ENCODE results near the gene PGC. TPM values are rescaled to one million over a fixed set of nuclear protein-coding genes. Genes with fewer than 3 reads are reported as not detected.

The PGC gene
- polyA plus RNA-seq, 3 donors, result not detected

- intact Hi-C loops (cut with micrococcal nuclease), result no loop called here
- H3K4me1 ChIP-seq (ENCODE audit: control insufficient read depth in 1 of 2, insufficient read depth in 2 of 2, low read length in 2 of 2), result no peaks in the 10 kb centered on the region
- H3K27me3 Mint-ChIP-seq (ENCODE audit: low read depth in 3 of 3), result peaks cover 3 to 14% (median 7%) of the 10 kb centered on the region in 3 donors
- H3K4me3 ChIP-seq (replicated peaks in 1 of 3; ENCODE audit: low read depth in 2 of 3, low read length in 3 of 3), result no peak overlapping the region
- no peaks in the 10 kb centered on the region for H3K36me3 Mint-ChIP-seq
- no peaks in the 10 kb centered on the region for H3K27me3 ChIP-seq (ENCODE audit: control insufficient read depth in 2 of 2, insufficient read depth in 2 of 2, low read length in 2 of 2)
- H3K79me2 ChIP-seq (ENCODE audit: insufficient read depth, low read length), result no peaks in the 10 kb centered on the region
- no peak for TF ChIP-seq CTCF (IDR thresholded peaks at IDR 0.05)
- no peak overlapping the region for H2AFZ ChIP-seq (ENCODE audit: insufficient read depth, low read depth, low read length, poor library complexity, severe bottlenecking)
- H3K36me3 ChIP-seq (replicated peaks in 1 of 2; ENCODE audit: control insufficient read depth in 1 of 2, insufficient read depth in 2 of 2, low read length in 2 of 2), result no peaks in the 10 kb centered on the region
- H4K20me1 ChIP-seq (ENCODE audit: insufficient read depth, low read length), result no peaks in the 10 kb centered on the region
- H3K27ac ChIP-seq (ENCODE audit: low read depth in 1 of 2, low read length in 2 of 2), result no peak overlapping the region
- no peak for DNase-seq
- H3K9me3 Mint-ChIP-seq, result no peaks in the 10 kb centered on the region
- H3K27ac Mint-ChIP-seq, result peak overlapping the region in 1 of 7 donors; percentile 70
- H3K4me3 Mint-ChIP-seq, result no peak overlapping the region
- no peaks in the 10 kb centered on the region for H3K4me1 Mint-ChIP-seq
- WGBS (ENCODE audit: insufficient coverage), result 94% methylated on average over 10 of the region's 13 CpGs
- H3K4me2 ChIP-seq (replicated peaks; ENCODE audit: extremely low read depth, low read length, poor library complexity, severe bottlenecking), result no peak overlapping the region
- no peaks in the 10 kb centered on the region for H3K9me3 ChIP-seq (replicated peaks in 1 of 2; ENCODE audit: control insufficient read depth in 1 of 2, insufficient read depth in 1 of 2, low read length in 2 of 2)
- no peak overlapping the region for H3K9ac ChIP-seq (ENCODE audit: insufficient read depth, low read length, poor library complexity, severe bottlenecking)
Observed at GRCh38 chr6:41759106-41759904, 12.1 kb upstream of the PGC start.

- Histone ChIP-seq H3K9ac (ENCODE audit: insufficient read depth, low read length, poor library complexity, severe bottlenecking) (no peak overlapping the region), H3K9me3 (replicated peaks in 1 of 2; ENCODE audit: control insufficient read depth in 1 of 2, insufficient read depth in 1 of 2, low read length in 2 of 2) (no peaks in the 10 kb centered on the region), H3K27me3 (ENCODE audit: control insufficient read depth in 2 of 2, insufficient read depth in 2 of 2, low read length in 2 of 2) (no peaks in the 10 kb centered on the region), H3K4me1 (ENCODE audit: control insufficient read depth in 1 of 2, insufficient read depth in 2 of 2, low read length in 2 of 2) (no peaks in the 10 kb centered on the region), H2AFZ (ENCODE audit: insufficient read depth, low read depth, low read length, poor library complexity, severe bottlenecking) (no peak overlapping the region), H3K36me3 (replicated peaks in 1 of 2; ENCODE audit: control insufficient read depth in 1 of 2, insufficient read depth in 2 of 2, low read length in 2 of 2) (no peaks in the 10 kb centered on the region), H3K4me2 (replicated peaks; ENCODE audit: extremely low read depth, low read length, poor library complexity, severe bottlenecking) (no peak overlapping the region), H4K20me1 (ENCODE audit: insufficient read depth, low read length) (no peaks in the 10 kb centered on the region), H3K4me3 (replicated peaks in 1 of 3; ENCODE audit: low read depth in 2 of 3, low read length in 3 of 3) (no peak overlapping the region), H3K79me2 (ENCODE audit: insufficient read depth, low read length) (no peaks in the 10 kb centered on the region), H3K27ac (ENCODE audit: low read depth in 1 of 2, low read length in 2 of 2) (no peak overlapping the region)
- DNase-seq, result no peak
- Mint-ChIP-seq H3K9me3 (no peaks in the 10 kb centered on the region), H3K36me3 (no peaks in the 10 kb centered on the region), H3K4me1 (no peaks in the 10 kb centered on the region), H3K27ac (no peak overlapping the region), H3K27me3 (ENCODE audit: low read depth in 3 of 3) (peaks cover 5 to 14% (median 7%) of the 10 kb centered on the region in 3 donors), H3K4me3 (no peak overlapping the region)
- 100% methylated on average over 3 of the region's 6 CpGs for WGBS (ENCODE audit: insufficient coverage)
- TF ChIP-seq CTCF (IDR thresholded peaks at IDR 0.05), result no peak
- intact Hi-C loops (cut with micrococcal nuclease), result no loop called here
Observed at GRCh38 chr6:41758641-41759035, 11.4 kb upstream of the PGC start.

Measured in CD14-positive monocyte (primary cell).